ENCODE measurements around the gene SORBS2.

GRCh38 chr4:185744946-185745345 is 67.0 kb downstream of the SORBS2 start:
- TF ChIP-seq MAX (IDR thresholded peaks at IDR 0.05) (no peak), CTCF (IDR thresholded peaks at IDR 0.05) (no peak), E2F6 (IDR thresholded peaks at IDR 0.05; ENCODE audit: borderline replicate concordance, low read depth) (no peak), REST (IDR thresholded peaks at IDR 0.05) (no peak), ELK1 (IDR thresholded peaks at IDR 0.05; ENCODE audit: low read depth, low read length) (no peak), CHD2 (IDR thresholded peaks at IDR 0.05; ENCODE audit: low read length, partially characterized antibody) (no peak), ZFP36 (IDR thresholded peaks at IDR 0.05; ENCODE audit: borderline replicate concordance, partially characterized antibody) (no peak), CEBPB (IDR thresholded peaks at IDR 0.05) (no peak), USF2 (IDR thresholded peaks at IDR 0.05) (no peak), CBX8 (IDR thresholded peaks at IDR 0.05) (no peak), NFE2L2 (conservative IDR thresholded peaks at IDR 0.05; ENCODE audit: low read length) (no peak), BHLHE40 (IDR thresholded peaks at IDR 0.05; ENCODE audit: low read depth, low read length) (no peak)
